IPS-18c (cell line): ENCODE data around the gene NBEA.

ENCODE experiments used
- H3K4me3 ChIP-seq: 2 replicates; pipeline ENCODE4 v1.7.0; 2013; ENCODE audit warnings: low read depth, mild to moderate bottlenecking, low read length, moderate library complexity; ENCODE audit not compliant: insufficient read depth
- H3K9me3 ChIP-seq: one replicate; pipeline ENCODE4 v1.6.1; 2013; ENCODE audit warnings: mild to moderate bottlenecking, low read length, moderate library complexity; ENCODE audit not compliant: control insufficient read depth, insufficient read depth

NBEA gene

GRCh38 chr13:35518337-35518946 is 576.4 kb downstream of the NBEA start:
- Histone ChIP-seq H3K9me3 (no peaks in the 10 kb centered on the region), H3K4me3 (no peak overlapping the region)

- no peaks in the 10 kb centered on the region for H3K9me3 ChIP-seq
Observed at GRCh38 chr13:35524171-35524570, 582.1 kb downstream of the NBEA start.

GRCh38 chr13:35526577-35526976 is 584.5 kb downstream of the NBEA start:
- no peaks in the 10 kb centered on the region for H3K9me3 ChIP-seq
- H3K4me3 ChIP-seq, result no peak overlapping the region

More at GRCh38 chr13:35524171-35524570, 582.1 kb downstream of the NBEA start:
- no peak overlapping the region for H3K4me3 ChIP-seq

GRCh38 chr13:35527451-35527850 is 585.4 kb downstream of the NBEA start:
- H3K4me3 ChIP-seq, result no peak overlapping the region
- no peaks in the 10 kb centered on the region for H3K9me3 ChIP-seq

- Histone ChIP-seq H3K4me3 (no peak overlapping the region), H3K9me3 (no peaks in the 10 kb centered on the region)
Observed at GRCh38 chr13:35530147-35530546, 588.1 kb downstream of the NBEA start.

- Histone ChIP-seq H3K9me3 (no peaks in the 10 kb centered on the region), H3K4me3 (no peak overlapping the region)
Observed at GRCh38 chr13:35530581-35530980, 588.5 kb downstream of the NBEA start.

GRCh38 chr13:35531526-35531925 is 589.5 kb downstream of the NBEA start:
- H3K4me3 ChIP-seq, result no peak overlapping the region

GRCh38 chr13:35534343-35534742 is 592.3 kb downstream of the NBEA start:
- Histone ChIP-seq H3K9me3 (no peaks in the 10 kb centered on the region), H3K4me3 (no peak overlapping the region)

More at GRCh38 chr13:35531526-35531925, 589.5 kb downstream of the NBEA start:
- no peaks in the 10 kb centered on the region for H3K9me3 ChIP-seq

GRCh38 chr13:35548790-35549189 is 606.7 kb downstream of the NBEA start:
- no peak overlapping the region for H3K4me3 ChIP-seq
- H3K9me3 ChIP-seq, result peaks cover 2% of the 10 kb centered on the region

GRCh38 chr13:35549481-35549880 is 607.4 kb downstream of the NBEA start:
- no peak overlapping the region for H3K4me3 ChIP-seq
- peaks cover 2% of the 10 kb centered on the region for H3K9me3 ChIP-seq

- H3K4me3 ChIP-seq, result no peak overlapping the region
- no peaks in the 10 kb centered on the region for H3K9me3 ChIP-seq
Observed at GRCh38 chr13:35552172-35552844, 610.2 kb downstream of the NBEA start.

- H3K4me3 ChIP-seq, result no peak overlapping the region
- no peaks in the 10 kb centered on the region for H3K9me3 ChIP-seq
Observed at GRCh38 chr13:35554972-35555623, 613.0 kb downstream of the NBEA start.

GRCh38 chr13:35557475-35557874 is 615.4 kb downstream of the NBEA start:
- no peaks in the 10 kb centered on the region for H3K9me3 ChIP-seq
- no peak overlapping the region for H3K4me3 ChIP-seq

- no peak overlapping the region for H3K4me3 ChIP-seq
- H3K9me3 ChIP-seq, result no peaks in the 10 kb centered on the region
Observed at GRCh38 chr13:35561540-35561939, 619.5 kb downstream of the NBEA start.

GRCh38 chr13:35565273-35565672 is 623.2 kb downstream of the NBEA start:
- Histone ChIP-seq H3K9me3 (no peaks in the 10 kb centered on the region), H3K4me3 (no peak overlapping the region)

GRCh38 chr13:35566340-35566739 is 624.3 kb downstream of the NBEA start:
- no peak overlapping the region for H3K4me3 ChIP-seq
- H3K9me3 ChIP-seq, result no peaks in the 10 kb centered on the region

GRCh38 chr13:35567406-35567980 is 625.4 kb downstream of the NBEA start:
- Histone ChIP-seq H3K4me3 (no peak overlapping the region), H3K9me3 (no peaks in the 10 kb centered on the region)

GRCh38 chr13:35573639-35574038 is 631.6 kb downstream of the NBEA start:
- Histone ChIP-seq H3K4me3 (no peak overlapping the region), H3K9me3 (no peaks in the 10 kb centered on the region)
